H1 (cell line): ENCODE results near the gene LAT. TPM values are rescaled to one million over a fixed set of nuclear protein-coding genes. Genes with fewer than 3 reads are reported as not detected.

ENCODE experiments used
- BRCA1 ChIP-seq: IDR thresholded peaks from 2 replicates; pipeline ENCODE4 v1.6.1; 2012; ENCODE audit warnings: low read depth, low read length, improper control_type of control experiment
- HDAC6 ChIP-seq: IDR thresholded peaks from one replicate; pipeline ENCODE4 v1.7.1; 2012; ENCODE audit warnings: low read depth, mild to moderate bottlenecking, inconsistent platforms, low read length, moderate library complexity
- MAX ChIP-seq: IDR thresholded peaks from 2 replicates; pipeline ENCODE4 v1.6.1; 2012; ENCODE audit warnings: inconsistent platforms
- polyA plus RNA-seq, 7 experiments: library from polyadenylated mRNA; depleted of rRNA in 3 of 7; stranded (reverse) in 5 of 7; unstranded in 2 of 7; fragments of >200 nt in 5 of 7; fragments of 200-250 nt in 2 of 7; gene quantifications; 1 replicate in 5 of 7; 2 replicates in 1 of 7; 4 replicates in 1 of 7; pipeline versions ENCODE4 v1.2.1 to v1.2.3, GENCODE V29; 2011 to 2013; ENCODE audit warnings: missing spikeins in 2 of 7, mixed read lengths in 2 of 7
- total RNA-seq: library from RNA; stranded (reverse); fragmentation: NEBNext Ultra II Directional; extraction: Animal tissue kit (Norgen Biotek cat#: 25700); gene quantifications from 2 replicates; pipeline ENCODE4 v1.2.1, GENCODE V29; 2021

Gene LAT
- total and polyA plus RNA-seq, 2 of the 8 experiments (the other 6 are each of a cell fraction or from before 2014, with no cell fraction given), result 2.7 to 3.4 TPM

- TF ChIP-seq HDAC6 (no peak), MAX (no peak), BRCA1 (no peak)
These were observed 41.6 kb upstream of the LAT start (continued) for GRCh38 chr16:28943281-28943680.
